Peyer's patch (tissue), 4 donors: ENCODE results near the gene TBX5.

Experiments
- POLR2A ChIP-seq, 2 donors: fragments of 450-650 bp; IDR thresholded peaks; one replicate each; pipeline ENCODE4 v1.5.1; 2017; ENCODE audit warnings: antibody characterized with exemption in 2 of 2, mild to moderate bottlenecking in 2 of 2, moderate library complexity in 2 of 2
- TF ChIP-seq, protein P1 (sequence below), 6 experiments: fragments of 450-650 bp in 4 of 6; fragments of 200-600 bp in 2 of 6; sonication (generic) in 1 of 6; IDR thresholded peaks; one replicate each; pipeline ENCODE4 v1.5.1; 2017 to 2019; ENCODE audit warnings: antibody characterized with exemption in 6 of 6, mild to moderate bottlenecking in 3 of 6, moderate library complexity in 1 of 6

DNA sequence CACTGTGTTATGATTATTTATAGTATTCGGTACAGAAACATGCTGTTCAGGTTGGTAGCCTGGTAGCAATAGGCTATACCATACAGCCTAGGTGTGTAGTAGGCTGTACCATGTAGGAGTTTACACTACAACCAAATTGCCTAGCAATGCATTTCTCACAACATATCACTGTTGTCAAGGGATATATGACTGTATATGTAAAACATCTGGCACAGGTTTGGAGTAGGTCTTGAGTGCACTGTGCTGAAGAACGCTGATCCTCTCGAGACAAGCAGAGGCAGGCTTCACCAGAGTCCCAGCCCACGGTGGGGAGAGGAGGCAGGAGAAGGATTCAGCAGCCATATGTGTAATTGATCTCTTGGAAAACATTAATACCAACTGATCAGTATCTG, 15.0 kb upstream of the TBX5 start:
- TF ChIP-seq, protein P1, sequence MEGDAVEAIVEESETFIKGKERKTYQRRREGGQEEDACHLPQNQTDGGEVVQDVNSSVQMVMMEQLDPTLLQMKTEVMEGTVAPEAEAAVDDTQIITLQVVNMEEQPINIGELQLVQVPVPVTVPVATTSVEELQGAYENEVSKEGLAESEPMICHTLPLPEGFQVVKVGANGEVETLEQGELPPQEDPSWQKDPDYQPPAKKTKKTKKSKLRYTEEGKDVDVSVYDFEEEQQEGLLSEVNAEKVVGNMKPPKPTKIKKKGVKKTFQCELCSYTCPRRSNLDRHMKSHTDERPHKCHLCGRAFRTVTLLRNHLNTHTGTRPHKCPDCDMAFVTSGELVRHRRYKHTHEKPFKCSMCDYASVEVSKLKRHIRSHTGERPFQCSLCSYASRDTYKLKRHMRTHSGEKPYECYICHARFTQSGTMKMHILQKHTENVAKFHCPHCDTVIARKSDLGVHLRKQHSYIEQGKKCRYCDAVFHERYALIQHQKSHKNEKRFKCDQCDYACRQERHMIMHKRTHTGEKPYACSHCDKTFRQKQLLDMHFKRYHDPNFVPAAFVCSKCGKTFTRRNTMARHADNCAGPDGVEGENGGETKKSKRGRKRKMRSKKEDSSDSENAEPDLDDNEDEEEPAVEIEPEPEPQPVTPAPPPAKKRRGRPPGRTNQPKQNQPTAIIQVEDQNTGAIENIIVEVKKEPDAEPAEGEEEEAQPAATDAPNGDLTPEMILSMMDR (IDR thresholded peaks at IDR 0.05), result no peak
- no peak for TF ChIP-seq POLR2A (IDR thresholded peaks at IDR 0.05)
